SK-MEL-5 (cell line): Measurements from ENCODE around the gene WIZ. TPM values are rescaled to one million over a fixed set of nuclear protein-coding genes. Genes with fewer than 3 reads are reported as not detected.
"Not testable (repeated sequence)": the region's sequence is repeated elsewhere in the genome, so short reads cannot be mapped to it uniquely, and the experiment has no call there.

Source experiments
- DNase-seq: peaks from one replicate; pipeline ENCODE4 v3.0.0-alpha.2; 2016; ENCODE audit warnings: low read depth, low spot score
- in situ Hi-C: cut with HindIII; loops from 2 replicates; pipeline ENCODE4 v1.10.0; 2016; ENCODE audit warnings: low sequenced_read_pairs, high pct_unique_total_duplicates, low pct_unique_long_range_greater_than_20kb
- total RNA-seq: library from RNA; depleted of rRNA; stranded (reverse); fragments of >200 nt; shearing (Covaris generic); gene quantifications from 2 replicates; pipeline ENCODE4 v1.2.3, GENCODE V29; 2014

The WIZ gene
- total RNA-seq, 1 experiment from 2014 or later = 3.6 TPM

DNA sequence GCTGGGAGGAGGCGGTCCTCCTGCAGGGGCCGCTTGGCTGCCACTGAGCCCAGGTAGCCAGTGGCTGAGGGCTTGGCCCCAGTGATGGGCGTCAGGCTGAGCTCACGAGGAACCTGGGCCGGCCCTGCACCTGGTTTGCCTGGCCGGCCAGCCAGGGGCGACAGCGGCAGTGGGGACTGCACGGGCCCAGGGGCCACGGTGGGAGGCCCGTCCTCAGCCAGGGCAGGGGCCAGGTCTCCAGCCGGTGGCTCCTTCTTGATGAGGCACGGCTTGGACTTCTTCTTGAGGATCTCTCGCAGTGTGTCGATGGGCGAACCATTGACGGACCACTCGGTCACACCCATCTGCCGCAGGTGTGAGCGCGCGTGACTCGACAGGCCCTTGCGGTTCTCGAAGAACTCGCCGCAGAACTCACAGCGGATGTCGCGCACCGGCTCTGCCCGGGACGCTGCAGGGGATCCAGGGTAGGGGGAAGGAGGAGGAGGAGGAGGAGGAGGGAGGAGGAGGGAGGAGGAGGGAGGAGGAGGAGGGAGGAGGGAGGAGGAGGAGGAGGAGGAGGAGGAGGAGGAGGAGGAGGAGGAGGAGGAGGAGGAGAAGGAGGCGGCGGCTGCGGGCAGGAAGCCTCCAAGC lies 24.3 kb downstream of the WIZ start:
- in situ Hi-C loops = no loop called here
- DNase-seq = no peak

DNA sequence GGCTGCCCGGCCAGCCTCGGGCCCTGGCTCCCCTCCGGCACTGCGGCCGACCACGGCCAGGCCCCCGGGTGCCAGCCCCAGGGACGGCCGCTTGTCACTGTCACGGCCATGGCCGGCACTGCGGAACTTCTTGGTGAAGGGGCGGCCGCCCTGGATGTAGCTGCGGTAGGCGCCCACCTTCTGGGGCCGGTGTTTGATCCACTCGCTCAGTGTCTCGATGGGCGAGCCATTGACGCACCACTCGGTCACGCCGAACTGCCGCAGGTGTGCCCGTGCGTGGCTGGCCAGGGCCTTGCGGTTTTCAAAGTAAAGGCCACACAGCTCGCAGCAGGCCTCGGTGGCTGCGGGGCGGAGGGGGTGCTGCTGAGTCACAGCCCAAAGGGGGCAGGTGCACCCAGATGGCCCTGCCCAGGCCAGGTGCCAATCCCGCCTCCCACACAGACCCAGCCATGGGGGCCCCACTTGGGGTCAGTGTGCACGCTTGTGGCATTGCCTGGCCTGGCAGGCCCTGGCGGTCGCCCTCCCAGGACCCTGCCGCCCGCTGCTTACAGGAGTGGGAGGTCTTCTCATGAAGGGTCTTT lies 25.0 kb downstream of the WIZ start:
- DNase-seq = no peak
- in situ Hi-C loops = no loop called here

DNA sequence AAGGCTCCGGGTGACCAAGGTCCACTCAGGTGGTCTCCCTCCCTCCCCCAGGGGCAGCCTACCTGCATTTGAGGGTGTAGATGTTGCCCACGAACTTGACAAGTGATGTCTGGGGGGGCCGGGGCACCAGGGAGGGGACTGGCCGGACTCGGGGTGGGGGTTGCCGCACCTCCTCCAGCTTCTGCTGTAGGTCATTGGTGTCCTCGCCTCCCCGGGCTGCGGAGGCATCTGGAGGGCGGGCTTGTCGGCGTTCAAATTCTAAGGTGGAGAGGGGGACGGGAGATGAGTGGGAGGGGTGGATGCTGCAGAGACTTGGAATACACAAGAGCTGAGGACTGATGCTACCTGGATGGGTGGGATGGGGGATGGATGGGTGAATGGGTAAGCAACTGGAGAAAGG lies 25.6 kb downstream of the WIZ start:
- DNase-seq = no peak
- in situ Hi-C loops = no loop called here

DNA sequence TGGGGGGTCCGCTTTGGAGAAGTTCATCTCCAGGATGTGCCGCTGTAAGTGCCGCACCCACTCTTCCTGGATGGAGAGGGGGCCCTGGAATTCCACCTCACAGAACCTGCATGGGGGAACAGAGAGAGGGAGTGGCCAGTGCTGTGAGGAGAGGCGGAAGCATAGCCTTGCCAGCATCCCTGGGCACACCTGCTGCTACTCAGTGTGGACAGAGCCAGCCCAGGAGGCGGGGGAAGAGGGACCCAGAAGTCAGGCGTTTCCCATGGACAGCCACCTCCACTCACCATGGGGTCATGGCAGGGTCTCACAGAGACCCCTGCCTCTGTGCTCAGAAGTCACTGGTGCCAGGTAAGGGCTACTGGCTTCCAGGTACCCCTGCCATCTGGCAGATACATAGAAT lies 26.6 kb downstream of the WIZ start:
- DNase-seq = no peak
- in situ Hi-C loops = no loop called here

DNA sequence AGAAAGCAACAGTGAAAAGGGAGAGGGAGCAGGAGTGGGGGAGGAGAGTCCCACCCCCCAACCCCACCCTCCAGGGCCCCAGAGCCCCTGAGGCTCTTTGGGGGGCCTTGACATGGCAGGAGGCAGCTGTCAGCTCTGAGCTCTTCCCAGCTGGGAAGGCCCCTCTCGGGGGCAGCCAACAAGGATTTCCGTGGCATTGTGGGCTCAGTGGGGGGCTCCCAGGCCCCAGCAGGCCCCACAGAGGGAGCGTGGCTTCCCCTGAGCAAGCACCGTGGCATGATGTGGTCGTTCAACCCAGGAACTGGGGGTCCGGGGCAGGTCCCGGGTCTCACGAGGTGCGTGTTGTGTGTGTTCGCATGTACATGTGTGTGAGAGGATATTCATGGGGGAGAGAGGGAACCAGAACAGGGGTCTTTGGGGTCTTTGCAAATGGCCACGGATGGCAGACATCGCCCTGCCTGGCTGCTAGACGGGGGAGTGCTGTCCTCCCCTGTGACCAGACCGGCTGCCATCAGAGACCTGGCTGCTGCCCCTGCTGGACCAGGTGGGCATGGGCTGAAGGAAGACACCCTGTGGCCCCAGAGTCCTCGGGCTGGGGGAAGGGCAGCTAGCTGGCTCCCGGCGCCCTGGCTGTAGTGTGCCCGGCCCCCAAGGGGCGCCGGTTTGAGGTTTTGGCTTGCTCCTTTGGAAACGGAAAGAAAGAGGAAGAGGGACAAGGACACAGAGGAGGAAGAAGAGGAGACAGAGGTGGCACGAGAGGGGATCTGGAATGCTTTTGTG lies 27.3 kb downstream of the WIZ start:
- DNase-seq = no peak
- in situ Hi-C loops = no loop called here

DNA sequence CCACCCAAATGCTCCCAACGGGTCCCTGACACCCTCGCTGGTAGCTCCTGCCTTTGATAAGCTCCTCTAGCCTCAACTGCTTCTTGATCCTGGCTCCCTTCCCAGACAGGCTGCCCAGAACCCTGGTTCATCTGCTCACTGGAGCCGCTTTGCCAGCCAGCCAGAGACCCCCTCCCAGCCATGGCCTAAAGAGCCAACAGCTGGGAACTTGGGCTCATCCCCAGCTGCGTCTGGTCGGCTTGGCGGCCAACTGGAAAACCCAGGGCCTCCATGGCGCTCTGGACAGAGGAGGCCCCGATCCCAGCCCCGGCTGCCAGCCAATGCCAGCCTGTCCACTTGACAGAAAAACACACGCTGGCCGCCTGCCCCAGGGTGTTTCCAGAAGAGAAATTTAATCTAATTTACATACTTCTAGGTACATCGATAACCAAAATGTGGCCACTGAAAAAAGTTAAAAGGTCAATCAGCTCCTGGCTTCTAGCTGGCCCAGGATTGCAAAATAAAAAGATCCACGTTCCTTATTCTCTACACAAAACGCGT lies 28.0 kb downstream of the WIZ start:
- DNase-seq = no peak
- in situ Hi-C loops = no loop called here

DNA sequence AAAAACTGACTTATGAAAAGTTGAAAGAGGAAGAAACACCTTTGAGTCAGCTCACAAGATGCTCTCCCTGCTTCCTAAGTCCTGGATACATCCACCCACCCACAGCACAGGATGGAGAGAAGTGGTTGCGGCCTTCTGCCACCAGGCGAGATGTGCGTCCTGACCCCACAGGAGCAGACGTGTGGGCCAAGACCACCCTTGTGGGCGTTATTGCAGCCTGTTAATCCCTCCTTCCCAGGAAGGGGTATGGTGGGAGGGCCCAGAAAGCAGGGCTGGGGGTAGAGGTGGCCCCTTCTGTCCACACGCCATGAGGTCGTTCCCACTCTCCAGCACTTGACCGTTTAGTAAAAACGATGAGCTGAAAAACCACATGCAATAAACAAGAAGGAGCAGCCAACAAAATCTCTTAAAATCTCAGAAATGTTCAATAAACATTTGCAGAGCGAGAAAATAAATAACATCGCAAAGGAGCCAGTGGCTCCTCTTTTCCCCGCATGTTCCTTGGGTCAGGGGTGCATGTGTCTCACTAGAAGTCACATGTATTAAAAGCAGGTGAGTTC lies 28.5 kb downstream of the WIZ start:
- DNase-seq = no peak
- in situ Hi-C loops = no loop called here

DNA sequence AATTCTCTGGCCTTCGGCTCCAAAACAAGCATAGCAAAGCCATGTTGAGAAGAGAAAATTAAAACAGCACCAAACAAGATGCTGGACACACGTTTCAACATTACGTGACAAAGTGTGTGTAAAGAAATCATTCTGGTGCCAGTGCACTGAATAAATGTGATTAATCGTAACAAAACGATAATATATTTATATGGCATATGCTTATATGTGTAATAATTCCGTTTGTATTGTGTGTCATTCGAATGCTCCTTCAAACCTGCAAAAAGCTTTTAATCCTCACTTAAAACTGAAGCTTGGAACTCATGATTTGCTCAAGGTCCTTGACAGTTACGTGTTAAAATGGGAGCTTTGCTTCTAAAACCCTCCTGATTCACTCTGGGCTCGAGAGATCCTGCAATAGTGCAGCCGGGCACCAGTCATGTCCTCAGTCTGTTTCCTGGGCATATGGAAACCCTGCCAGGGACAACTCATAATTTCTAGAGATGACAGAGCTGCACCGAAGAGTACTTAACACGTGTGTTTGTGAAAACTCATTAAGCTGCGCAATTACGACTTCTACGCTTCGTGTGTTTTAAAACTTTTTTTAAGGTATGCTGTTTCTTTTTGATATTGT lies 30.2 kb downstream of the WIZ start:
- in situ Hi-C loops = no loop called here
- DNase-seq = no peak

DNA sequence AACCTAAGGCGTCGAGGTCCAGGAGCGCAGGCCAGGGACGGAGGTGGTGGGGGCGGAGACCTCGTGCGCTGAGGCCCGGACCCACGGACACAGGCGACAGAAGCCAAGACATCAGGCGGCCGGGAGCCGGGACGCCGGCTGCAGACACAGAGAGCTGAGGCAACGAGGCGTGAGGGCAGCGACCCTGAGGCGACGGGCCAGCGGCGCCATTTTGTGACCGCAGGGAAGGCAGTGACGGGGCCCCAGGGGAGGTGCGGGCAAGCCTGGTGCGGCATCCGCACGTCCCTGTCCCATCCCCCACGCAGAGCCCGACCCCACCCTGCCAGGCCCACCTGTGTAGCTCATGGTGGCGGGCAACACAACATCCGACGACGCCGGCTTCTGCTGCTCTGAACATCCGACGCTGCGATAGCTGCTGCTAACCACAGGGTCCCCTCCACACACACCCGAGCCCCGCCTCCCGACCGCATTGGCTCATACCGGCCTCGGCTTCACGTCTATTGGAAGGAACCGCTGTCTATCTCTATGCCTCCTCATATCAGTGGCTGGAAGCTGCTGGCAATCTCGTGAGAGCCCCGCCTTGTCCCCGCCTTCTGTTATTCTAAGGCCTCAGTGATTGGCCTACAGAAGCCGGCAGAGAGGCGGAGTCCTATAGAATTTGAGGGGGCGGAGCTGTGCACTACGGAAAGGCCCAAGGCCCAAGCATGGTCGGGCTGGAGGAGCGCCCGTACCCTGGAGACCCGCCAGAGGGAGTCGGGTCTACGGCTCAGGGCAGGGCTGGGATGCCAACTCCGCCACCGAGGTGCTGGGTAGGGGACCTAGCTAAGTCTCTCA lies 31.0 kb downstream of the WIZ start, which contains the start of gene AKAP8L:
Gene AKAP8L, minus strand, starts transcription at position 410 of the 834 bp plus-strand sequence. Its CDS starts 65 bp downstream, at position 345.
- DNase-seq = peak; percentile 99
- in situ Hi-C loops = no loop called here

DNA sequence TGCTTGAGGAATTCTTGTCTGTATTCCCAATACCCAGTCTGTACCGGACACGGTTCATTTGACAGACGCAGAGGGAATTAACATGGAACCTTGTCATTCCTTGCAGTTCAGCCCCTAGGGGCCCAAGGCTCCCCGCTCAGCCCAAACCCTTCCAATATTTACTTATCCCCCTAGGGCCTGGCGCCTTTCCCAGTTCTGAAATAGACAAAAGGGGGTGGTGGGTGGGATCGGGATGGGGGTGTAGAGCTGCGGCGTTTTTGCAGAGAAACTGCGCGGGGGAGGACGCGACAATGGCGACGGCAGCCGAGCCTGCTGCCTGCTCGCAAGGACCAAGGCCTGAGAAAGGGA lies 31.6 kb downstream of the WIZ start:
- in situ Hi-C loops = no loop called here
- no peak for DNase-seq

DNA sequence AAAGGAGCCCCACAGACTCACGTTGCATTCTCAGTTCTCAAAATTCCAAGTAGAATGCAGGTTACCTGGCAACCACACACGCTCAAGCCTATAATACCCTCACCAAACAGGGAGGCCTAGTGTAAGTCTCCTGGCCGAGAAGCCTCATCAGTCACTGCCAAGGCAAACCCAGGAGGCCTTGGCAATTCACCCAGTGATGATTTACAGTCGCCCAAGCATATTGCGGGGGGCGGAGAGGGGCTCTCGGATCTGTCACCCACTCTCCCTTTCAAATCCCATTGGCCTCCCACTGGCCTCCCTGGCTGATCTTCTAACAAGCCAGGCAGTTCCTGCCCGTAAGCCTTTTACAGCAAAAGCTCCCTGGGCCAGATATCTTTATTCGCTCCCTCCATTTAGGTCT lies 32.1 kb downstream of the WIZ start:
- no peak for DNase-seq
- in situ Hi-C loops = no loop called here

DNA sequence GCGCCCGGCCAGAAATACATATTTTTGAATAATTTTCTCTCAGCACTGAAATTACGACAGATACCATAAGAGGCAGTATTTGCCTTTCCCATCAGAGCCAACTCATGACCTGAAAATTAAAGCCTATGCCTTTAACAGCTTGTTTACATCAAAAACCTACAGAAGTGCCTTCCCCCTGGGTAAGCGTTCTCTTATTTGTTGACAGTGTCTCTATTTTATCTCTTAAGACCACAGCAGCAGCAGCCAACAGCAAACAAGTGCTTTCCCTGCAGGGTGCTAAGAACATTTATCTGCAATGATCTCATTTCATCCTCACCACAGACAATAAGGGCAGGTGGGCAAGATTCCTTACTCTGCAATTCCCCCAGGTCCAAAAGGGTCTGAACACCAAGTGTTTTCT lies 36.9 kb downstream of the WIZ start:
- in situ Hi-C loops = no loop called here

DNA sequence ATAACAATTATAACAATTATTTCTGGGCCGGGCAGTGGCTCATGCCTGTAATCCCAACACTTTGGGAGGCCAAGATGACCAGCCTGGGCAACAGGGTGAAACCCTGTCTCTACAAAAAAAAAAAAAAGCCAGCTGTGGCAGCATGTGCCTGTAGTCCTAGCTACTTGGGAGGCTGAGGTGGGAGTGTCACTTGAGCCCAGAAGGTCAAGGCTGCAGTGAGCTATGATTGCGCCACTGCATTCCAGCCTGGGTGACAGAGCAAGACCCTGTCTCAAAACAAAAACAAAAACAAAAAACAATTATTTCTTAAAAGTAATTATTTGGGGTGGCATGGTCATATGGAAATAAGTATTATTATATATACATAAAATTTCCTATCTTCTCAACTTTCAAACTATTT lies 38.4 kb downstream of the WIZ start:
- DNase-seq, in situ Hi-C loops: not testable (repeated sequence)

More for the DNA sequence above, 36.9 kb downstream of the WIZ start:
- no peak for DNase-seq

DNA sequence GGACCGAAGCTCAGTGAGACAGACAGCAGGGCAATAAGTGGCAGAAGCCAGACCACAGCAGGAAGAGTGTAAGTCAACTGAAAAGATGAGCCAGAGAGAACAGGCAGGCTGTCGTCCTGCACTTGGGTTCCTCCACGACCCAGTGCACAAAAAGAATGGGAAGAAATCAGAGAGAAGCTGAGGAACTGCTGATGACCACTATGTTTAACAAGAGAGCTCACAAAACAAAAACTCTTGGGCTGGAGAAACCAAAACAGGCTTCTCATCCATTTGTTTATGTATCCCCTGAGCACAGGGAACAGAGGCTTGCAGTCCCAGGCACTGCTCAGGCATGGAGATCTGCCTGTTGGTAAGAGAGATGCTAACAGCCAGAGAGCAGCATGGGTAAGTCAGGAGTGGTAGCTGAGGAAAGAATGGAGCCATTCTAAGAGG lies 45.0 kb downstream of the WIZ start:
- in situ Hi-C loops = no loop called here
- DNase-seq = peak; percentile 5

DNA sequence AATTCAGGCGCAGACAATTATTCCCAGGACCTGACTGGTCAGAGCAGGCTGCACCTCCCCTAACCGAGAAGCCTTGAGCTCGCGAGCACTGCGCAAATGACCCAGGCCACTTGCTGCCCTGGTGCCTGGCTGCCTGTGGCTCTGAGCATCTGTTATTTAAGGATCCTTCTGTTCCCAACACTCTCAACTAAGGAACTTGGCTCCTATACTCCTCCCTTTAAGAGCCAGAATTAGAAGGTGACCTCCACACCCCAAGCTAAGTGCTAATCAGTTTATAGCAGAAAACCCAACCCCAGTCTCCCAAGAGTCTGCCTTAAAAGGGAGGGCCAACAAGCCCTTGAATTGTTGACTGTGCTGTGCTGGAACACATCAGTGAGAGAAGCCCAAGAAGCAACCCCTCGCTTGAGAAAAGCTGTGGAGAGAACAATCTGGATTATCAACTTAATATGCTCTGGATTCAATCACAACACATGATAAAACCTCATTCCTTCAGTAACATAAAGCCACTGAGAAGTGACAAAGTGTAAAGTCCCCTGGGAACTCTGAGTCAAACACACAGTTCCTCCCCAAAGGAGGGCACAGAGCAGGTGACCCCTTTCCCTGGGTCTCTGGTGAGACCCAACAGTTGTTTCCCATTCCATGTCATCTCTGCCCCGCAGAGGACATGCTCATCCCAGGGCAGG lies 45.5 kb downstream of the WIZ start:
- no peak for DNase-seq
- in situ Hi-C loops = no loop called here

DNA sequence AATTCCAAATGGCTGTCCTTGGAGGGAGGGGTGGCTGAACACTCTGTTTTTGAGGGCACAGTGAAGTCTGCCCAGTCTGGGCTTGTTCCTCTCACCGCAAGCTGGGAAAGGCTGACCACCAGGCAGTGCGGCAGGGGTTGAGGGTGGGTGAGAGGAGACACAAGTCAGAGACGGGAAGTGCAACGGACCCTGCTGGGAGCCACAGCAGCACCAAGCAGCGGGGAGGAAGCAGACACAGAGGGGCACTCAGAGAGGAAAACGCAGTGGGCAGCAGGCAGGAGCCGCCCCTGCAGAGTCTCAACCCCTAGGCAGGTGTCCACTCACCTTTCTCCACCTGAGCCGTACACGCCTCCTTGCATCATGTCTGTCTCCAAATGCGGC lies 46.6 kb downstream of the WIZ start:
- DNase-seq = no peak
- in situ Hi-C loops = no loop called here
